ENCODE results near the gene TRIM49D2. TPM values are rescaled to one million over a fixed set of nuclear protein-coding genes. Genes with fewer than 3 reads are reported as not detected.

TRIM49D2 gene, protein sequence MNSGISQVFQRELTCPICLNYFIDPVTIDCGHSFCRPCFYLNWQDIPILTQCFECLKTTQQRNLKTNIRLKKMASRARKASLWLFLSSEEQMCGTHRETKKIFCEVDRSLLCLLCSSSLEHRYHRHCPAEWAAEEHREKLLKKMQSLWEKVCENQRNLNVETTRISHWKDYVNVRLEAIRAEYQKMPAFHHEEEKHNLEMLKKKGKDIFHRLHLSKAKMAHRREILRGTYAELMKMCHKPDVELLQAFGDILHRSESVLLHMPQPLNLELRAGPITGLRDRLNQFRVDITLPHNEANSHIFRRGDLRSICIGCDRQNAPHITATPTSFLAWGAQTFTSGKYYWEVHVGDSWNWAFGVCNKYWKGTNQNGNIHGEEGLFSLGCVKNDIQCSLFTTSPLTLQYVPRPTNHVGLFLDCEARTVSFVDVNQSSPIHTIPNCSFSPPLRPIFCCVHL
- not detected in 5 replicates for total RNA-seq (2022; extraction: Qiagen RNA extraction; ENCODE audit: low read depth)

GRCh38 chr11:89923764-89924163 is at the start of gene TRIM49D2:
Gene TRIM49D2 (plus strand): TSS chr11:89924064. CDS start chr11:89926762, 2,698 bp downstream.

GRCh38 chr11:89922195-89922660 is 1.6 kb upstream of the TRIM49D2 start, which contains the start of gene TRIM49D1:
Gene TRIM49D1 (minus strand): TSS chr11:89922245. CDS start chr11:89917710, 4,535 bp downstream.

DNA sequence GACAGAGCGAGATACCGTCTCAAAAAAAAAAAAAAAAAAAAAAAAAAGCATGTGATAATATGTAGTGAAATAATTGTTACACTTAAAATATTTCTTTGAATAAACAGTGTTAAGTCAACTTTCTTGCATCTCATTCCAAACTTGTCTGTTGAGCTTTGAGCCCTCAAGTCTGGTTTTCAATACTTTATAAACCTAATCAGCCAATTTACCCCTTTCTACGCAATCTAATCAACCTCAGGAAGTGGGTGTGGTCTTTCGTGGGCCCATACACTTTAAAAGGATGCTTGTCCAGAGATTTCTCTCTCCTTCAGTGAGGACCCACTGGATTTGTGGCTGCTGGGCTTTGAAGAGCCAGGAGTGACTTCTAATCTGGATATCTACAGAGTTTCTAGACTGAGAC is 41.9 kb downstream of the TRIM49D2 start, which contains the start of gene TRIM64:
Gene TRIM64 (plus strand): TSS at position 301 of the 400 bp plus-strand sequence. CDS start 2,467 bp downstream, outside the sequence.

Other genes with a start within 250 kb of the TRIM49D2 start
- gene TRIM77, start 213.8 kb upstream of the TRIM49D2 start, total RNA-seq (2022; extraction: Qiagen RNA extraction; ENCODE audit: low read depth): not detected in 5 replicates
- gene TRIM49, start 115.5 kb upstream of the TRIM49D2 start, total RNA-seq (2022; extraction: Qiagen RNA extraction; ENCODE audit: low read depth): not detected in 5 replicates
- gene TRIM64B, start 45.6 kb upstream of the TRIM49D2 start, total RNA-seq (2022; extraction: Qiagen RNA extraction; ENCODE audit: low read depth): not detected in 5 replicates
- gene TRIM49D1, start 1.8 kb upstream of the TRIM49D2 start, total RNA-seq (2022; extraction: Qiagen RNA extraction; ENCODE audit: low read depth): 0.05 TPM in 1 of 5 replicates, not detected in the others
- gene TRIM64, start 42.0 kb downstream of the TRIM49D2 start, total RNA-seq (2022; extraction: Qiagen RNA extraction; ENCODE audit: low read depth): not detected in 5 replicates
- not detected in 5 replicates for gene TRIM49C, start 107.0 kb downstream of the TRIM49D2 start, total RNA-seq (2022; extraction: Qiagen RNA extraction; ENCODE audit: low read depth)
- gene UBTFL1, start 161.9 kb downstream of the TRIM49D2 start, total RNA-seq (2022; extraction: Qiagen RNA extraction; ENCODE audit: low read depth): not detected in 5 replicates
- not detected in 5 replicates for gene NAALAD2, start 210.6 kb downstream of the TRIM49D2 start, total RNA-seq (2022; extraction: Qiagen RNA extraction; ENCODE audit: low read depth)

Measured in A549 treated with RU486 at 1 μM for 4 hours (cell line).